ENCODE results near the gene TRAPPC2. TPM values are rescaled to one million over a fixed set of nuclear protein-coding genes. Genes with fewer than 3 reads are reported as not detected.
"Not testable (repeated sequence)": the region's sequence is repeated elsewhere in the genome, so short reads cannot be mapped to it uniquely, and the experiment has no call there.

Gene TRAPPC2
- polyA plus RNA-seq, 4 donors = 14.1 to 19.6 (median 16.6) TPM

DNA sequence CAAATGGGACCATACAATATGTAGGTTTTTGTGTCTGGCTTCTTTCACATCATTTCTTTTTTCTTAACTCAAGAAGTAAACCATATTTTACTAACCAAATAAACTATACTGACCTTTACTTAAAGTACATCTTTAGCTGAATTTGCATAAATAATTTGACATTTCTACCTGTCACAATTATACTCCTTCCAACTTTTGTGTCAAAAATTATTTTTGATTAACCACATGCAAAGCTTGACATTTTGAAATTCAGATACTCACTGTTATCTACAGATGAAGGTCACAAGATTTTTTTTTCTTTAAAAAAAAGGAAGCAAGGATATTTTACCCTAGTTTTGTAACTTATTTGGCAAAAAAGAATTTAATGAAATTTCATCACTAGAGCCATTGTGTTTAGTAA lies 57.5 kb downstream of the TRAPPC2 start:
- DNase-seq (ENCODE audit: low read depth in 4 of 4, low spot score in 3 of 4) = no peak

DNA sequence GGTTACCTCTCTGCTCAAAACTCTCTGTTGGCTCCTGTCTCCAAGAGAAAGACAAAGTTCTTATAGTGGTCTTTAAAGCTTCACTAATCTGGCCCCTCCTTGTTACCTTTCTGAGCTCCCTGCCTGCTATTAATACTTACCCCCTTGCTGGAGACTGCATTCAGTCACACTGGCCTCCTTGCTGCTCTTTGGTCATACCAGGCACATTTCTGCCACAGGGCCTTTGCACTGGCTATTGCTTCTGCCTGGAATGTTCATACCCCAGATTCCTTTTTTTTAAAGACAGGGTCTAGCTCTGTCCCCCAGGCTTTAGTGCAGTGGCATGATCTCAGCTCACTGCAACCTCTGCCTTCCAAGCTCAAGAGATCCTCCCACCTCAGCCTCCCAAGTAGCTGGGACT lies 61.4 kb downstream of the TRAPPC2 start:
- no peak for DNase-seq (ENCODE audit: low read depth in 4 of 4, low spot score in 3 of 4)

DNA sequence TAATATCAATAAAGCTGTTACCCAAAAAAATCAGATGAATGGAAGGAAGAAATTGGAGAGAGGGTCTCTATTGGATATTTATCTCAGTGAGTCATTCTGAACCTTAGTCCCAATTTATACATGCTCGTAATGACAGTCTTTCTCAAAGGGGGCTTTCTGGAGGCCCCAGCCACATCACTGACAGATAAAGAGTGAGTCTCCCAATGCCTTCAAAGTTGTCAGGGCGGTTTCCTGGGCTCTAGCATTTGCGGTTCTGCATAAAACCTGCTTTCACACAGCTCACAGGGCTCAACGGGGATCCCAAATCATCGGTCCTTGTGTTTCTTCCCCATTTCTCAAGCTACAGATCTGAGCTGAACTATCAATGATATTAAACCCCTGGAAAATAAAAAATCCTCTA lies 64.2 kb downstream of the TRAPPC2 start:
- DNase-seq (ENCODE audit: low read depth in 4 of 4, low spot score in 3 of 4) = no peak

DNA sequence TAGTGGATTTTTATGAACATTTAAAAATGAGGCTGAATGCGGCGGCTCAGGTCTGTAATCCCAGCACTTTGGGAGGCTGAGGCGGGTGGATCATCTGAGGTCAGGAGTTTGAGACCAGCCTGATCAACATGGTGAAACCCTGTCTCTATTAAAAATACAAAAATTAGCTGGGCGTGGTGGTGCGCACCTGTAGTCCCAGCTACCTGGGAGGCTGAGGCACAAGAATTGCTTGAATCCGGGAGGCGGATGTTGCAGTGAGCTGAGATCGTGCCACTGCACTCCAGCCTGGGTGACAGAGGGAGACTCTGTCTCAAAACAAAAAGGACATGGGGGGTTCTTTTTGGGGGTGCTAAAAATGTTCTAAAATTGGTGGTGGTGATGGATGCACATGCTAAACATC lies 64.7 kb downstream of the TRAPPC2 start:
- DNase-seq (ENCODE audit: low read depth in 4 of 4, low spot score in 3 of 4) = not testable (repeated sequence)

DNA sequence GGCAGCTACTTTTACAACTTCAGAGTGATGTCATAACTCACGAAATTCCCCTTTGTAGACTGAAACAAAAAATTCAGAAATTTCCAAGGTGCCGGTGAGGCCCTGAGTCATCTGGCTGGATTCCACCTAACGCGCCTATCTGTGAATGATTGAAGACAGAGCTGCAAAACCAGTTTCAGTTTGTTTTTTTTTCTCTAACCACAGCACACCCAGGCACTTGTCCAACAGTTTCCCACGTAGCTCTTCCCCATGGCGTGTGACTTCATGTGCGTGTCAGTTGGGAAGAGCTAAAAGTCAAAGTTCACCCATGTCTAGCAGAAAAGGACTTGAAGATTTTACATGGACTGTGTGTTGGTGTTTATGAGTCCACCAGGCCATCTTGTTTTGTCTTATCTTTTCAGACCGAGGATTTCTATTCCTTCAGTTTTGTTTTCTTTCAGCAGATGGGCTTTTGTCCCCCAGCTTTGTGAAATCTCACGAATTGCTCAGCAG lies 65.1 kb downstream of the TRAPPC2 start:
- DNase-seq (ENCODE audit: low read depth in 4 of 4, low spot score in 3 of 4) = peak in 1 of 4 donors; percentile 21

DNA sequence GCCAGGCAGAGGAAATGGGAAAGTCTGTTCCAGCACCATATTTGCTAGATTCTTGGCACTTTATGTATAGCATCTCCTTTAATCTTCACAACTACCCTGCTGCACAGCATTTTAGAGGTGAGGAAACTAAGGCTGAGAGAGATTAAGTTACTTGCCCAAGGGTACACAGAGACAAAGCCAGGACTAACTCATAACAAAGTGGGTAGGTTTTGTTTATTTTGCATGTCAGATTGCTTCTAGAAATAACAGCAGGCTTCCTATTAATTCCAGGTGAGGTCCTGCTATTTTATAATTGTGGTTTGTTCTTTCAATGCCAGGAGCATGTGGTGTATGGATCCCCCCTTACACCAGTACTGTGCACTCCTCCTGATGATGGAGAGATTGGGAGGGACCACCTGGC lies 66.5 kb downstream of the TRAPPC2 start:
- no peak for DNase-seq (ENCODE audit: low read depth in 4 of 4, low spot score in 3 of 4)

DNA sequence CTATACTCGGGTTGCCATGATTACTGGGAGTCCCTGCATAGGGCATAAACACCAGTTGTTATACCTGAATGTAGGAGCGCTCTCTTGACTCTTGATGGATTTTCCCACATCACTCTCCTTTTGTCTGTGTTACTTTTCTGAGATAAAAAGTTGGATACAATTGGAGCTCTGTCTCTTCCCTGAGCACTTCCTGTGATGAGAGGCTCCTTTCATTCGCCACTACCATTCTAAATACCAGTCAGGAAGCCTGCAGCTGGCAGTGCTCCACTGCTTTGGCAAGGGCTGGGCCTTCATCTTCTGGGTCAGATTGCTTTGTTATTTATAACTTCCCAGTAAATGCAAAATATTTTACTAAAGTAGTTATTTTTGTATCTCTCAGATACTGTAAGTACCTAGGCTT lies 67.6 kb downstream of the TRAPPC2 start:
- no peak for DNase-seq (ENCODE audit: low read depth in 4 of 4, low spot score in 3 of 4)

DNA sequence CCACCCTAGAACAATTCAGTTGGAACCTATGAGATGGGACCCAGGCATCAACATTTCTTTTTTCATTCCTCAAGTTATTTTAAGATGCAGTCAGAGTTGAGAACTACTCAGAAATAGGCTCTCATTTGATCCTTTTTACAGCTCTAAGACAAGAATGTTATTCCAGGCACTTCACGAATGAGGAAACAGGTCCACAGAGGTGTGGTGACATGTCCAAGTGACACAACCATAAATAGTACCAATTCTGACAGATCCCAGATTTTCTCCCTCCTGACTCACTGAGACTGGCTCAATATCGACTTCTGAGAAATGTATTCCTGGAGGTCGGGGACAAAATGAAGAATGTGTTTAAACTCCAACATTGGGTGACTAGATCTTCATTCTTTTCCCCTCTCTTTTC lies 70.4 kb downstream of the TRAPPC2 start:
- no peak for DNase-seq (ENCODE audit: low read depth in 4 of 4, low spot score in 3 of 4)

DNA sequence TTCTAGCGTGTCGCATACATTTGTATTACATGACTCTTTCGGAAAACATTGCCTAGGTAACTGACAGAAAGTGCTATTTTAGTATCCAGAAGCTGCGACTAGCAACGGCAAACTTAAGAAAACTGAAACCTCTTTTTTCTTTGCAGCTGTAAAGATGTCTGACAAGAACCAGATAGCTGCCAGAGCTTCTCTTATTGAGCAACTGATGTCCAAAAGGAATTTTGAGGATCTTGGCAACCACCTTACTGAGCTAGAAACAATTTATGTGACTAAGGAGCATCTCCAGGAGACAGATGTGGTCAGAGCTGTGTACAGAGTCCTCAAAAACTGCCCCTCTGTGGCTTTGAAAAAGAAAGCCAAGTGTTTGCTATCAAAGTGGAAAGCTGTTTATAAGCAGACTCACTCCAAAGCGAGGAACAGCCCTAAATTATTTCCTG lies 72.0 kb downstream of the TRAPPC2 start:
- no peak for DNase-seq (ENCODE audit: low read depth in 4 of 4, low spot score in 3 of 4)

Other genes starting within 250 kb of the TRAPPC2 start
- 10 to 100 TPM; 19.2 to 66.6 (median 27.6) TPM for gene EGFL6, start 165.0 kb downstream of the TRAPPC2 start, polyA plus RNA-seq (ENCODE audit: insufficient read length in 4 of 4)
- 1 to 10 TPM; 5.9 to 6.8 (median 6.4) TPM for gene TCEANC, start 81.5 kb downstream of the TRAPPC2 start, polyA plus RNA-seq (ENCODE audit: insufficient read length in 4 of 4)
- gene RAB9A, start 45.5 kb downstream of the TRAPPC2 start, polyA plus RNA-seq (ENCODE audit: insufficient read length in 4 of 4) = 10 to 100 TPM; 24.9 to 33.9 (median 25.6) TPM
- gene OFD1, start 128 bp upstream of the TRAPPC2 start, polyA plus RNA-seq (ENCODE audit: insufficient read length in 4 of 4) = 10 to 100 TPM; 26.1 to 51.4 (median 38.7) TPM
- gene GPM6B, start 82.5 kb upstream of the TRAPPC2 start, polyA plus RNA-seq (ENCODE audit: insufficient read length in 4 of 4) = 10 to 100 TPM; 10.7 to 31.1 (median 21.4) TPM

All from left renal pelvis (tissue), 4 donors.